ENCODE results near the gene SEC31A. TPM values are rescaled to one million over a fixed set of nuclear protein-coding genes. Genes with fewer than 3 reads are reported as not detected.

SEC31A gene
- total and polyA plus RNA-seq, 12 donors = 137 to 355 (median 205) TPM

DNA sequence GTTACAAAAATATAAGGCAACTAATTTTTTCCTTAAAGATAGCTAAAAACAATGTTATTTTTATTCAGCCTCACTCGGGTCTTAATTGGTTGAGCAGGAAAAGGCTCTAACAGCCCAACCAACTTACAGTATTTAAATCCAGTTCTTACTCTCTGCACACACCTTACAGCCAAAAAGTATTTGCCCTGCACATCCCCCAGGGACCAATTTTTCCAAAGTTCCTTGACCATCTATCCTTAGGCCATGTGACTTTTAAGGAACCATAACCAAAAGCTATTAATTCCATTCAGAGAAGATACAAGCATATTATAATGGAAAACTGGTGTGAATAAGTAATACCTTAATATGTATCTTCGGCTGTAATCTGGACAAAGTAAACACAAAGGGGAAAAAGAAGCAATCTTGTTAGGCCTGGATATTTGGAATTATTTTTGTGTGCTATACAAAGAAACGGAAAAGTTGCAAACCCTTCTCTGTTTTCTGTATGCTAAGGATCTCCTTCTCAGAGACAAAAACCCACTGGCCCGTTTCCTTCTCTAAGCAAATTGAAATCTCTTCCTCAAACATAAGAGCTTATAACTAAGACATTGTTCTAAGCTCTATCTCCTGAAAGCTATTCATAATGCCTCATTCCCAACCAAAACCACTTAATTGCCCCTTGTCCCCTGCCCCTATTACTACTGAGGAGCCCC is 8.6 kb upstream of the SEC31A start:
- Histone ChIP-seq H3K27me3 (no peaks in the 10 kb centered on the region), H3K27ac (peak overlapping the region; percentile 74 to 99 (median 99)), H3K4me3 (peak overlapping the region; percentile 43 to 94 (median 62)), H3K9me3 (replicated peaks in 1 of 3) (no peaks in the 10 kb centered on the region), H3K4me1 (replicated peaks in 1 of 2) (peaks cover 25 to 38% of the 10 kb centered on the region in 2 donors), H3K36me3 (replicated peaks in 1 of 2) (peaks cover 0 to 14% of the 10 kb centered on the region in 2 donors)
- 1 to 3% (median 2%) methylated on average over 4 of the region's 4 CpGs for WGBS, 4 donors
- DNase-seq = no peak
- intact Hi-C loops (cut with DNase I) = loop anchor here in 1 of 2 donors (10.0 kb wide), 1 partner anchor 105 kb away; no protein-coding TSS in a partner anchor
- TF ChIP-seq, protein P1, sequence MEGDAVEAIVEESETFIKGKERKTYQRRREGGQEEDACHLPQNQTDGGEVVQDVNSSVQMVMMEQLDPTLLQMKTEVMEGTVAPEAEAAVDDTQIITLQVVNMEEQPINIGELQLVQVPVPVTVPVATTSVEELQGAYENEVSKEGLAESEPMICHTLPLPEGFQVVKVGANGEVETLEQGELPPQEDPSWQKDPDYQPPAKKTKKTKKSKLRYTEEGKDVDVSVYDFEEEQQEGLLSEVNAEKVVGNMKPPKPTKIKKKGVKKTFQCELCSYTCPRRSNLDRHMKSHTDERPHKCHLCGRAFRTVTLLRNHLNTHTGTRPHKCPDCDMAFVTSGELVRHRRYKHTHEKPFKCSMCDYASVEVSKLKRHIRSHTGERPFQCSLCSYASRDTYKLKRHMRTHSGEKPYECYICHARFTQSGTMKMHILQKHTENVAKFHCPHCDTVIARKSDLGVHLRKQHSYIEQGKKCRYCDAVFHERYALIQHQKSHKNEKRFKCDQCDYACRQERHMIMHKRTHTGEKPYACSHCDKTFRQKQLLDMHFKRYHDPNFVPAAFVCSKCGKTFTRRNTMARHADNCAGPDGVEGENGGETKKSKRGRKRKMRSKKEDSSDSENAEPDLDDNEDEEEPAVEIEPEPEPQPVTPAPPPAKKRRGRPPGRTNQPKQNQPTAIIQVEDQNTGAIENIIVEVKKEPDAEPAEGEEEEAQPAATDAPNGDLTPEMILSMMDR (IDR thresholded peaks at IDR 0.05) = no peak
- TF ChIP-seq POLR2A (IDR thresholded peaks at IDR 0.05) = no peak

DNA sequence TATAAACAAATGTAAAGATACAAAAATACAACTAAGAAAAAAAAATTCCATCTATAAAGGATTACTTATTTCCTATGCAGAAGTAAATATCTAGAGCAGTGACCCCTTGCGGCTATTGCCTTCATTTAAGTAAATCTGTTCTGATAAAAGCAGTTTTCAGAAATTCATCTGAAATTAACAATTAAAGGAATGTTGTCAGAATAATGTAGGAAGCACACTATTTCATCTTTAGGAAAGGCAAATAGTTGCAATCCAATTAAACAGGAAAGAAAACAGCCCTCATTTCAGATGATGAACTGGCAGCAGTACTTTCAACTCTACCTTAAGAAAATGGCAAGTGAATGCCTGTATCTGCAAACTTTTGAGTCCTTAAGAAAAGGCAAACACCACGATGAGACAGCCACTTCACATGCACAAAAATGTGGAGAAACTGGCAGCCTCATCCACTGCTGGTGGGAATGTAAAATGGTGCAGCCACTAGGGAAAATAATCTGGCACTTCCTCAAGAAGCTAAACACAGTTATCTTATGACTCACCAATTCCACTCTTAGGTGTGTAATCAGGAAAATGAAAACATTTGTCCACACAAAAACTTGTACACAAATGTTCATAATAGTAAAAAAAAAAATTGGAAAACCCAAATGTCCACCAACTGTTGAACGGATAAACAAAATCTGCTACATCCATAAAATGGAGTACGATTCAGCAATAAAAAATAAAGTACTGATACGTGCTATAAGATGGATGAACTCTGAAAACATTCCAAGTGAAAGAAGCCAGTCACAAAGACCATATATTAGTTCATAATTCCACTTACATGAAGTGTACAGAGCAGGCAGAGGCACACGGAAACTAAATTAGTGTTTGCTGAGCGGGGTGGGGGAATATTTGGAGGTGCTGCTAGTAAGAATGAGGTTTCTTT is 7.6 kb upstream of the SEC31A start:
- Histone ChIP-seq H3K9me3 (replicated peaks in 1 of 3) (no peaks in the 10 kb centered on the region), H3K4me1 (replicated peaks in 1 of 2) (peaks cover 25 to 38% of the 10 kb centered on the region in 2 donors), H3K27me3 (no peaks in the 10 kb centered on the region), H3K27ac (peak overlapping the region; percentile 18 to 99 (median 97)), H3K36me3 (replicated peaks in 1 of 2) (peaks cover 0 to 24% of the 10 kb centered on the region in 2 donors), H3K4me3 (peak overlapping the region in 1 of 4 donors; percentile 68)
- no peak for TF ChIP-seq POLR2A (IDR thresholded peaks at IDR 0.05)
- TF ChIP-seq, protein P1 (IDR thresholded peaks at IDR 0.05) = peak in 4 of 6 experiments; percentile 19 to 52 (median 49)
- DNase-seq = peak in 4 of 7 donors; percentile 36 to 51 (median 44)
- intact Hi-C loops (cut with DNase I) = no loop called here
- WGBS, 4 donors = 44 to 52% (median 50%) methylated on average over 7 of the region's 7 CpGs

DNA sequence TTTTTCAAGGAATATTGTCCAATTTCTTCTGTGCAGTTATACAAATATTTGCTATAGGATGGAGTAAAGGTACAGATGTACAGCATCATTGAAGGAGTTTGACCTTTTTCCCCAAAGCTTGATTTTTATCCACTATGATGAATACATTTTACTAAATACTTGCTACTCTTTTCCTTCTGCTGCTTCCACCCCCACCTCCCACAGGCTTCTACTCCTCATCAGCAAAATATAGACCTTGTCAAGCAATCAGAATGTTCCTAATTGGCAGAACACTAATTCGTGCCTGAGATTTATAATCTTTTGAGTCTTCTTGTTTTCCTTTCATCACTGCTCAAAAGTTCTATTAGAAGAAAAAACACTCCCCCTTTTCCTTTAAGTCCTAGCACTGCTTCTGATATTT is 5.8 kb upstream of the SEC31A start:
- WGBS, 4 donors = 78 to 89% (median 87%) methylated on average over 1 of the region's 1 CpG

More for the DNA sequence above, 5.8 kb upstream of the SEC31A start:
- Histone ChIP-seq H3K36me3 (replicated peaks in 1 of 2) (peaks cover 0 to 26% of the 10 kb centered on the region in 2 donors), H3K27me3 (no peaks in the 10 kb centered on the region), H3K27ac (no peak overlapping the region), H3K9me3 (replicated peaks in 1 of 3) (no peaks in the 10 kb centered on the region), H3K4me1 (replicated peaks in 1 of 2) (peaks cover 29 to 40% of the 10 kb centered on the region in 2 donors), H3K4me3 (no peak overlapping the region)
- intact Hi-C loops (cut with DNase I) = no loop called here
- TF ChIP-seq, protein P1 (IDR thresholded peaks at IDR 0.05) = no peak
- TF ChIP-seq POLR2A (IDR thresholded peaks at IDR 0.05) = no peak
- DNase-seq = no peak

Data from adrenal gland (tissue), 12 donors.